Ovary (tissue), 3 donors: ENCODE measurements around the gene UBE2C.

Experiments
- EP300 ChIP-seq: sonication (generic); formaldehyde crosslinking; IDR thresholded peaks from one replicate; pipeline ENCODE4 v1.6.1; 2017; ENCODE audit warnings: antibody characterized with exemption
- TF ChIP-seq, protein P1 (sequence below), 3 donors: fragments of 450-650 bp in 2 of 3; fragments of 200-600 bp in 1 of 3; IDR thresholded peaks; one replicate each; pipeline versions ENCODE4 v1.5.1 to v1.8.0; 2016 to 2022; ENCODE audit warnings: antibody characterized with exemption in 3 of 3, mild to moderate bottlenecking in 1 of 3
- donor health status: DM: no; HTN: no; CAD: no.

DNA sequence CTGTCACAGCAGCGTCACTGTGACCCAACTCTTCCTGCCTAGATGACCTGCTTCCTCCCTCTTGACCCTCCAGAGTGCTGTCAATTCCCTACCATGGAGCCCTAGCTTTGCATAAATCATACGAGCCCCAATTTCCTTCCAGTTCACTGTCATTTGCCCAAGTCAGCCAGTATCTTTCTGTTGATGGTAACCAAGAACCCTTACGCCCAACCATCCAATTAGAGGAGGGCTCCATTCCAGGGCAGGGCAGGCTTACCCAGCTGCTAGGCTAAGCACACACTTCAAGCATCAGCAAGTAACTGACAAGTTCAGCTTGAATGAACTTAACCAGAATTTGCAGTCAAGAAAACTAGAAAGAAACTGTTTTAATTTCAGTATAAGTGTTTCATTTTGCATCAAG is 46.5 kb upstream of the UBE2C start:
- TF ChIP-seq, protein P1, sequence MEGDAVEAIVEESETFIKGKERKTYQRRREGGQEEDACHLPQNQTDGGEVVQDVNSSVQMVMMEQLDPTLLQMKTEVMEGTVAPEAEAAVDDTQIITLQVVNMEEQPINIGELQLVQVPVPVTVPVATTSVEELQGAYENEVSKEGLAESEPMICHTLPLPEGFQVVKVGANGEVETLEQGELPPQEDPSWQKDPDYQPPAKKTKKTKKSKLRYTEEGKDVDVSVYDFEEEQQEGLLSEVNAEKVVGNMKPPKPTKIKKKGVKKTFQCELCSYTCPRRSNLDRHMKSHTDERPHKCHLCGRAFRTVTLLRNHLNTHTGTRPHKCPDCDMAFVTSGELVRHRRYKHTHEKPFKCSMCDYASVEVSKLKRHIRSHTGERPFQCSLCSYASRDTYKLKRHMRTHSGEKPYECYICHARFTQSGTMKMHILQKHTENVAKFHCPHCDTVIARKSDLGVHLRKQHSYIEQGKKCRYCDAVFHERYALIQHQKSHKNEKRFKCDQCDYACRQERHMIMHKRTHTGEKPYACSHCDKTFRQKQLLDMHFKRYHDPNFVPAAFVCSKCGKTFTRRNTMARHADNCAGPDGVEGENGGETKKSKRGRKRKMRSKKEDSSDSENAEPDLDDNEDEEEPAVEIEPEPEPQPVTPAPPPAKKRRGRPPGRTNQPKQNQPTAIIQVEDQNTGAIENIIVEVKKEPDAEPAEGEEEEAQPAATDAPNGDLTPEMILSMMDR (IDR thresholded peaks at IDR 0.05): no peak
- no peak for TF ChIP-seq EP300
